ENCODE results near the gene NPAS4. TPM values are rescaled to one million over a fixed set of nuclear protein-coding genes. Genes with fewer than 3 reads are reported as not detected.

The NPAS4 gene
- total and polyA plus RNA-seq, 5 donors from 2014 or later = not detected

GRCh38 chr11:66418168-66418985 is 2.5 kb upstream of the NPAS4 start:
- peaks cover 38% of the 10 kb centered on the region for H3K27me3 Mint-ChIP-seq
- ATAC-seq (ENCODE audit: low read depth in 2 of 2) = peak; percentile 29 to 35
- H3K9me3 Mint-ChIP-seq = peaks cover 0 to 6% (median 0%) of the 10 kb centered on the region in 7 donors
- H3K36me3 ChIP-seq (ENCODE audit: control insufficient read depth, insufficient read depth, low read length) = no peaks in the 10 kb centered on the region
- no peak overlapping the region for H3K4me3 ChIP-seq (ENCODE audit: low read depth, low read length)
- no peaks in the 10 kb centered on the region for H3K9me3 ChIP-seq (ENCODE audit: control insufficient read depth in 2 of 2, low read length in 2 of 2)
- H3K27ac ChIP-seq (ENCODE audit: insufficient read depth, low read length, poor library complexity, severe bottlenecking) = no peak overlapping the region
- peaks cover 2 to 13% (median 4%) of the 10 kb centered on the region in 4 donors for H3K4me1 Mint-ChIP-seq
- peak overlapping the region in 2 of 4 donors; percentile 42 to 57 for H3K4me3 Mint-ChIP-seq
- H3K4me1 ChIP-seq (ENCODE audit: control insufficient read depth, insufficient read depth, low read length, poor library complexity, severe bottlenecking) = no peaks in the 10 kb centered on the region
- H3K27ac Mint-ChIP-seq = no peak overlapping the region
- DNase-seq = peak in 2 of 3 donors; percentile 41 to 60
- no peaks in the 10 kb centered on the region for H3K36me3 Mint-ChIP-seq
- H3K27me3 ChIP-seq (ENCODE audit: control insufficient read depth, insufficient read depth, low read length) = peaks cover 27% of the 10 kb centered on the region

DNA sequence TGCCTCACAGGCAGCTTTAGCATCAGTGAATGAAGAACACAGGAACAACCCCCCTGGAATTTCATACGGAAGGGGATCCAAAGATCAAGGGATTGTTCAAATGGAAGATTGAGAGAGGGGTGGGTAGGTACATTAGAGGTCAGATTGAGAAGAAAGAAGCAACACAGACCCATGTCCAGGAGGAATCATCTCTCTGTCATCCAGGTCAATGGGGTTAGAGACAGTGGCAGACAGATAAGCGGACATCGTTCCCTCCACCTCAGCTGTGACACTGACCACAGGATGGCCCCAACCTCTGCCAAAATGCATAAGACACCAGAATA is 1.9 kb upstream of the NPAS4 start:
- Mint-ChIP-seq H3K27me3 (peaks cover 38% of the 10 kb centered on the region), H3K4me3 (peak overlapping the region in 2 of 4 donors; percentile 22 to 40), H3K36me3 (no peaks in the 10 kb centered on the region), H3K4me1 (peaks cover 2 to 13% (median 4%) of the 10 kb centered on the region in 4 donors), H3K9me3 (peaks cover 0 to 6% (median 0%) of the 10 kb centered on the region in 7 donors), H3K27ac (no peak overlapping the region)
- Histone ChIP-seq H3K4me3 (ENCODE audit: low read depth, low read length) (no peak overlapping the region), H3K27me3 (ENCODE audit: control insufficient read depth, insufficient read depth, low read length) (peaks cover 27% of the 10 kb centered on the region), H3K4me1 (ENCODE audit: control insufficient read depth, insufficient read depth, low read length, poor library complexity, severe bottlenecking) (no peaks in the 10 kb centered on the region), H3K36me3 (ENCODE audit: control insufficient read depth, insufficient read depth, low read length) (no peaks in the 10 kb centered on the region), H3K9me3 (ENCODE audit: control insufficient read depth in 2 of 2, low read length in 2 of 2) (no peaks in the 10 kb centered on the region), H3K27ac (ENCODE audit: insufficient read depth, low read length, poor library complexity, severe bottlenecking) (no peak overlapping the region)
- DNase-seq (no peak), ATAC-seq (ENCODE audit: low read depth in 2 of 2) (no peak)

DNA sequence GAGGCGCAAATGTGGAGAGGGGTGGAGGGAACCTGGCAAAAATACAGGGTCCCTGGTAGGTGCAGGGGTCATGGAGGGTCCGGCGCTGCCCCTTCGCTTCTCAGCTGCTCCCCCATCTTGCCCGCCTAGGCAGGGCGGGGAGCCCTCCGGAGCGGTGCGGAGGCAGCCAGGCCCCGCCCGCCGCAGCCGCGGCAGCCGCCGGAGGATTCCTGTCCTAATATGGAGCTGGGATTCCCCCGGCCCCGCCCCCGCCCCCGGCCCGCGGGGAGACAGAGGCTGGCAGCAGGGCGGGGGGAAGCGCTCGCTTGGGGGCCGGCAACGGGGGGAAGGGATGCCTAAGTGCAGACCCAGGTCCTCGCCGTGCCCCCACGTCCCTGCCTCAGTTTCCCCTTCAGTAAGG is 1.0 kb upstream of the NPAS4 start:
- Histone ChIP-seq H3K4me3 (ENCODE audit: low read depth, low read length) (no peak overlapping the region), H3K27ac (ENCODE audit: insufficient read depth, low read length, poor library complexity, severe bottlenecking) (no peak overlapping the region), H3K9me3 (ENCODE audit: control insufficient read depth in 2 of 2, low read length in 2 of 2) (no peaks in the 10 kb centered on the region), H3K36me3 (ENCODE audit: control insufficient read depth, insufficient read depth, low read length) (no peaks in the 10 kb centered on the region), H3K4me1 (ENCODE audit: control insufficient read depth, insufficient read depth, low read length, poor library complexity, severe bottlenecking) (no peaks in the 10 kb centered on the region), H3K27me3 (ENCODE audit: control insufficient read depth, insufficient read depth, low read length) (peaks cover 27% of the 10 kb centered on the region)
- no peak overlapping the region for H3K27ac Mint-ChIP-seq
- no peaks in the 10 kb centered on the region for H3K36me3 Mint-ChIP-seq
- peaks cover 2 to 13% (median 4%) of the 10 kb centered on the region in 4 donors for H3K4me1 Mint-ChIP-seq
- DNase-seq (no peak), ATAC-seq (ENCODE audit: low read depth in 2 of 2) (no peak)
- H3K4me3 Mint-ChIP-seq = no peak overlapping the region
- peaks cover 34% of the 10 kb centered on the region for H3K27me3 Mint-ChIP-seq
- peaks cover 0 to 6% (median 0%) of the 10 kb centered on the region in 7 donors for H3K9me3 Mint-ChIP-seq

- H3K27me3 ChIP-seq (ENCODE audit: control insufficient read depth, insufficient read depth, low read length) = peaks cover 22% of the 10 kb centered on the region
- H3K27ac ChIP-seq (ENCODE audit: insufficient read depth, low read length, poor library complexity, severe bottlenecking) = no peak overlapping the region
- ATAC-seq (ENCODE audit: low read depth in 2 of 2) (peak; percentile 85 to 88), DNase-seq (peak; percentile 69 to 86 (median 75))
- Mint-ChIP-seq H3K9me3 (peaks cover 0 to 6% (median 0%) of the 10 kb centered on the region in 7 donors), H3K4me1 (peaks cover 2 to 13% (median 4%) of the 10 kb centered on the region in 4 donors), H3K4me3 (peak overlapping the region in 1 of 4 donors; percentile 52), H3K27ac (no peak overlapping the region), H3K36me3 (no peaks in the 10 kb centered on the region), H3K27me3 (peaks cover 20% of the 10 kb centered on the region)
- no peaks in the 10 kb centered on the region for H3K9me3 ChIP-seq (ENCODE audit: control insufficient read depth in 2 of 2, low read length in 2 of 2)
- no peak overlapping the region for H3K4me3 ChIP-seq (ENCODE audit: low read depth, low read length)
- no peaks in the 10 kb centered on the region for H3K36me3 ChIP-seq (ENCODE audit: control insufficient read depth, insufficient read depth, low read length)
- H3K4me1 ChIP-seq (ENCODE audit: control insufficient read depth, insufficient read depth, low read length, poor library complexity, severe bottlenecking) = no peaks in the 10 kb centered on the region
These were observed 814 bp downstream of the NPAS4 start for GRCh38 chr11:66421492-66422205.

DNA sequence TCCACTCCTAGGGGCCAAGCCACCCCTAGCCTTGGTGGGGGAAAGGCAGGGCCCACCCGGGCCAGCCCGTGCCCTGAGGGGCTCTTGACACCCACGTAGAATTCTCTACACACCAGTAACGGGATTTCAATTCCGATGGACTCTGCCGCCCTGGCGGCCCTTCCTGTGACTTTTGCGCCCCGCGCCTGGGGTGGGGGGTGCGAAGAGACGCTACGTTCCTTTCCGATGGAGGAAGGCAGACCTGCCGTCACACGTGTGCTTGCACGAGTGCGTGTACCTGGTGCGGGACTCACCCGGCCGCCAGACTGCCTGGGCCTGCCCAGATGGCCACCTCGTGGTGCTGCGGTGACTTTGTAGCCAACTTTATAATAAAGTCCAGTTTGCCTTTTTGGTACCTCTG is 5.5 kb downstream of the NPAS4 start:
- ATAC-seq (ENCODE audit: low read depth in 2 of 2) (no peak), DNase-seq (no peak)
- Mint-ChIP-seq H3K9me3 (peaks cover 0 to 1% (median 0%) of the 10 kb centered on the region in 7 donors), H3K4me3 (no peak overlapping the region), H3K27ac (no peak overlapping the region), H3K27me3 (peaks cover 6% of the 10 kb centered on the region), H3K36me3 (peaks cover 5% of the 10 kb centered on the region), H3K4me1 (peaks cover 0 to 7% (median 5%) of the 10 kb centered on the region in 4 donors)
- Histone ChIP-seq H3K4me3 (ENCODE audit: low read depth, low read length) (no peak overlapping the region), H3K9me3 (ENCODE audit: control insufficient read depth in 2 of 2, low read length in 2 of 2) (no peaks in the 10 kb centered on the region), H3K27me3 (ENCODE audit: control insufficient read depth, insufficient read depth, low read length) (no peaks in the 10 kb centered on the region), H3K36me3 (ENCODE audit: control insufficient read depth, insufficient read depth, low read length) (no peaks in the 10 kb centered on the region), H3K4me1 (ENCODE audit: control insufficient read depth, insufficient read depth, low read length, poor library complexity, severe bottlenecking) (no peaks in the 10 kb centered on the region), H3K27ac (ENCODE audit: insufficient read depth, low read length, poor library complexity, severe bottlenecking) (no peak overlapping the region)

GRCh38 chr11:66428933-66429332 is 8.1 kb downstream of the NPAS4 start:
- H3K36me3 ChIP-seq (ENCODE audit: control insufficient read depth, insufficient read depth, low read length) = no peaks in the 10 kb centered on the region
- no peak for DNase-seq
- H3K4me3 Mint-ChIP-seq = no peak overlapping the region
- H3K4me1 Mint-ChIP-seq = peaks cover 0 to 7% (median 2%) of the 10 kb centered on the region in 4 donors
- H3K9me3 Mint-ChIP-seq = peaks cover 0 to 1% (median 0%) of the 10 kb centered on the region in 7 donors
- H3K36me3 Mint-ChIP-seq = peaks cover 10% of the 10 kb centered on the region
- no peak for ATAC-seq (ENCODE audit: low read depth in 2 of 2)
- H3K27me3 ChIP-seq (ENCODE audit: control insufficient read depth, insufficient read depth, low read length) = no peaks in the 10 kb centered on the region
- no peak overlapping the region for H3K27ac Mint-ChIP-seq
- H3K27me3 Mint-ChIP-seq = no peaks in the 10 kb centered on the region
- no peaks in the 10 kb centered on the region for H3K9me3 ChIP-seq (ENCODE audit: control insufficient read depth in 2 of 2, low read length in 2 of 2)
- H3K4me1 ChIP-seq (ENCODE audit: control insufficient read depth, insufficient read depth, low read length, poor library complexity, severe bottlenecking) = no peaks in the 10 kb centered on the region
- H3K27ac ChIP-seq (ENCODE audit: insufficient read depth, low read length, poor library complexity, severe bottlenecking) = no peak overlapping the region
- H3K4me3 ChIP-seq (ENCODE audit: low read depth, low read length) = no peak overlapping the region

- Histone ChIP-seq H3K4me3 (ENCODE audit: low read depth, low read length) (no peak overlapping the region), H3K27ac (ENCODE audit: insufficient read depth, low read length, poor library complexity, severe bottlenecking) (no peak overlapping the region), H3K36me3 (ENCODE audit: control insufficient read depth, insufficient read depth, low read length) (peaks cover 4% of the 10 kb centered on the region), H3K27me3 (ENCODE audit: control insufficient read depth, insufficient read depth, low read length) (no peaks in the 10 kb centered on the region), H3K9me3 (ENCODE audit: control insufficient read depth in 2 of 2, low read length in 2 of 2) (no peaks in the 10 kb centered on the region), H3K4me1 (ENCODE audit: control insufficient read depth, insufficient read depth, low read length, poor library complexity, severe bottlenecking) (no peaks in the 10 kb centered on the region)
- peak in 1 of 2 donors; percentile 64 for ATAC-seq (ENCODE audit: low read depth in 2 of 2)
- Mint-ChIP-seq H3K4me1 (peaks cover 0 to 7% (median 2%) of the 10 kb centered on the region in 4 donors), H3K36me3 (peaks cover 14% of the 10 kb centered on the region), H3K27me3 (no peaks in the 10 kb centered on the region), H3K27ac (peak overlapping the region in 1 of 3 donors; percentile 26), H3K4me3 (peak overlapping the region in 1 of 4 donors; percentile 7), H3K9me3 (no peaks in the 10 kb centered on the region)
- DNase-seq = peak; percentile 46 to 77 (median 58)
These were observed 9.3 kb downstream of the NPAS4 start for GRCh38 chr11:66429983-66430602.
